Ishikawa (cell line): ENCODE measurements around the gene TMUB2.

Experiments used
- CEBPB ChIP-seq: IDR thresholded peaks from 2 replicates; pipeline ENCODE4 v1.6.1; 2012
- CREB1 ChIP-seq: IDR thresholded peaks from 2 replicates; pipeline ENCODE4 v1.6.1; 2012; ENCODE audit warnings: low read depth
- EGR1 ChIP-seq: IDR thresholded peaks from 2 replicates; pipeline ENCODE4 v1.6.1; 2012
- EP300 ChIP-seq: IDR thresholded peaks from 2 replicates; pipeline ENCODE4 v1.6.1; 2012; ENCODE audit warnings: borderline replicate concordance
- FOXM1 ChIP-seq: IDR thresholded peaks from 2 replicates; pipeline ENCODE4 v1.6.1; 2012; ENCODE audit warnings: low read depth, borderline replicate concordance
- MAX ChIP-seq: IDR thresholded peaks from 2 replicates; pipeline ENCODE4 v1.6.1; 2012
- NFIC ChIP-seq: IDR thresholded peaks from 2 replicates; pipeline ENCODE4 v1.6.1; 2012
- RAD21 ChIP-seq: IDR thresholded peaks from 2 replicates; pipeline ENCODE4 v1.6.1; 2012; ENCODE audit warnings: low read depth
- REST ChIP-seq: IDR thresholded peaks from 2 replicates; pipeline ENCODE4 v1.6.1; 2012; ENCODE audit warnings: low read depth, mild to moderate bottlenecking
- TAF1 ChIP-seq: IDR thresholded peaks from 2 replicates; pipeline ENCODE4 v1.6.1; 2012; ENCODE audit warnings: low read depth, mild to moderate bottlenecking
- TCF12 ChIP-seq: IDR thresholded peaks from 2 replicates; pipeline ENCODE4 v1.6.1; 2012; ENCODE audit warnings: low read depth
- TEAD4 ChIP-seq: IDR thresholded peaks from 2 replicates; pipeline ENCODE4 v1.6.1; 2012
- USF1 ChIP-seq: IDR thresholded peaks from 2 replicates; pipeline ENCODE4 v1.6.1; 2012
- YY1 ChIP-seq: IDR thresholded peaks from 2 replicates; pipeline ENCODE4 v1.6.1; 2012; ENCODE audit warnings: low read depth
- ZBTB7A ChIP-seq: IDR thresholded peaks from 2 replicates; pipeline ENCODE4 v1.6.1; 2012; ENCODE audit warnings: low read depth

TMUB2 gene

GRCh38 chr17:44170499-44171201 is 16.1 kb upstream of the TMUB2 start, which contains the start of gene ASB16:
TSS of gene ASB16 (plus strand) at chr17:44170704. CDS start at chr17:44170790, 86 bp downstream.
- TF ChIP-seq EP300, result no peak
- TF ChIP-seq TCF12, result no peak
- TF ChIP-seq ZBTB7A, result no peak
- TF ChIP-seq TAF1, result no peak
- TF ChIP-seq NFIC, result no peak
- no peak for TF ChIP-seq MAX
- TF ChIP-seq CREB1, result no peak
- TF ChIP-seq REST, result no peak
- TF ChIP-seq CEBPB, result no peak
- no peak for TF ChIP-seq USF1
- no peak for TF ChIP-seq FOXM1
- TF ChIP-seq EGR1, result no peak
- no peak for TF ChIP-seq RAD21

GRCh38 chr17:44171931-44172455 is 14.8 kb upstream of the TMUB2 start:
- no peak for TF ChIP-seq FOXM1
- no peak for TF ChIP-seq EP300
- no peak for TF ChIP-seq USF1
- TF ChIP-seq EGR1, result no peak
- TF ChIP-seq MAX, result no peak
- no peak for TF ChIP-seq REST
- TF ChIP-seq TCF12, result no peak
- no peak for TF ChIP-seq ZBTB7A
- no peak for TF ChIP-seq TEAD4
- no peak for TF ChIP-seq NFIC
- no peak for TF ChIP-seq TAF1
- TF ChIP-seq CEBPB, result no peak
- TF ChIP-seq RAD21, result no peak
- no peak for TF ChIP-seq CREB1
- TF ChIP-seq YY1, result no peak

- TF ChIP-seq REST (no peak), EGR1 (no peak)
These were observed 12.3 kb upstream of the TMUB2 start for GRCh38 chr17:44174427-44174826.

GRCh38 chr17:44176257-44176656 is 10.5 kb upstream of the TMUB2 start:
- TF ChIP-seq CREB1, result no peak
- TF ChIP-seq ZBTB7A, result no peak
- no peak for TF ChIP-seq MAX
- TF ChIP-seq USF1, result no peak
- no peak for TF ChIP-seq TEAD4
- no peak for TF ChIP-seq FOXM1
- TF ChIP-seq NFIC, result no peak
- no peak for TF ChIP-seq YY1
- no peak for TF ChIP-seq TAF1
- no peak for TF ChIP-seq EP300
- no peak for TF ChIP-seq RAD21
- TF ChIP-seq EGR1, result no peak
- no peak for TF ChIP-seq REST
- no peak for TF ChIP-seq CEBPB
- no peak for TF ChIP-seq TCF12
